GM04504 (cell line): Measurements from ENCODE around the gene COPS6.

Experiments
- DNase-seq: peaks from one replicate; pipeline ENCODE4 v3.0.0-alpha.2; 2012; ENCODE audit warnings: low read depth

The COPS6 gene

DNA sequence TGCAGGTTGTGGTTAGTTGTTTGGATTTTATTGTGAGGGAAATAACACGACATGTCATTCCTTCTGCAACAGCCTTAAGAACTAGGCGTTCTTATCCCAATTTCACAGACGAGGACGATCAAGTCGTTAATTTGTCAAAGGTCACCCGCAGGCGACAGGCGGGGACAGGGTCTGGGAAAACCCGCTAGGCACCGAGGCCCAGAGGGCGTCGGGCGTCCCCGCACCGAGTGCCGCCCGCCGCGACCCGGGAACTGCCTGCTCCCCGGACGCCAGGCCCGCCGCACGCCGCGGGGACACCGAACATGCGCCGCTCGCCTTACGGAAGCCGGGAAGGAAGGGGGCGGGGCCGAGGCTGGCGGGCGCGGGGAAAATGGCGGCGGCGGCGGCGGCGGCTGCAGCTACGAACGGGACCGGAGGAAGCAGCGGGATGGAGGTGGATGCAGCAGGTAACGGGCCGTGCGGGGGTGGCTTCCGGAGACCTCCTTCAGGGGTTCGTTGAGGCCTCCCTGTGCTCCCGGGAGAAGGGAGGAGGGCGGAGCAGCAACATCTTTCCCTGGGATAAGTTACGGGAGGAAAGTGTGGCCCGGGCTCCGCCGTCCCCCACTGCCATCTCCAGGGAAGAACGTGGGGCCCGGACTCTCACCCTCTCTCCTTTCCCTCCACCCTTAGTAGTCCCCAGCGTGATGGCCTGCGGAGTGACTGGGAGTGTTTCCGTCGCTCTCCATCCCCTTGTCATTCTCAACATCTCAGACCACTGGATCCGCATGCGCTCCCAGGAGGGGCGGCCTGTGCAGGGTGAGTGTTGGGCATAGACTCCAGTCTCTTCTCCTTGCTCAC lies at the start of gene COPS6:
Gene COPS6 (plus strand): TSS at position 349 of the 837 bp plus-strand sequence. CDS start 22 bp downstream, at position 371.
- peak; percentile 55 for DNase-seq

DNA sequence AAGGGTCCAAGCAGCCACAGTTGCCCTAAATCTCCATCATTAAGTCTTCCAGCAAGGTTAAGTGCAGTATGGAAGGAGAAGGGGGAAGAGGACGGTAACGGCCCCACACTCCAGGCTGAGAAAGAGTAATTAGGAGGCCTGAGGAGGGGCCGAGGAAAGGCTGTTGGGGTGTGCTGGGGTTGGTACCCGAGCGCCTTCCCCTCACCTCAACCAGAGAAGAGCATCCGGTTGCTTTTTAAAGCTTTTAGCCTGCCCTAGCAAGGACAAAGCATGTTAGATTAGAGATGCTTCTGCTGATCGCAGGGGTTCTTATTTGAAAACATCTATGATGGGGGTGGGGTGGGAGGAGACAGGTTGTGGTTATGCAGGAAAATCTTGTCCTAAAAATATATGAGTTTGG lies 48.2 kb upstream of the COPS6 start:
- DNase-seq, result no peak

DNA sequence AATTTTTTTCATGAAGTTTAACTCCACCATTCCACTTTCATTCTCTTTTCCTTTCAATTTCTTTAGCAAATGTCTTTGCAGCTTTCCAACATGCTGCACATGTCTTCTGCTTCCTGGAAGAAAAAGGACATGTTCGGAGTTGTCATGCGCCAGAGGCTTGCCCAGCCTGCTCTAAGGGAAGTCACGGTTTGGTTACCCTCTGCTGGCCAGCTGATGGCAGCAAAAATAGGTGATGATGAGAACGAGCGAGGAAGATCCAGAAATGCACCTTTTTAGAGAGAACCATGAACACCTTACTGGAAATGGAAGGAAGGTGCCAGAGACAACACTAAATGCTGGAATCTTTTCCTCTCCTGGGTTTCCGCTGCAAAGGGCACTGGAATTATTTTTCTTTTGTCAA lies 44.1 kb upstream of the COPS6 start:
- DNase-seq, result no peak

DNA sequence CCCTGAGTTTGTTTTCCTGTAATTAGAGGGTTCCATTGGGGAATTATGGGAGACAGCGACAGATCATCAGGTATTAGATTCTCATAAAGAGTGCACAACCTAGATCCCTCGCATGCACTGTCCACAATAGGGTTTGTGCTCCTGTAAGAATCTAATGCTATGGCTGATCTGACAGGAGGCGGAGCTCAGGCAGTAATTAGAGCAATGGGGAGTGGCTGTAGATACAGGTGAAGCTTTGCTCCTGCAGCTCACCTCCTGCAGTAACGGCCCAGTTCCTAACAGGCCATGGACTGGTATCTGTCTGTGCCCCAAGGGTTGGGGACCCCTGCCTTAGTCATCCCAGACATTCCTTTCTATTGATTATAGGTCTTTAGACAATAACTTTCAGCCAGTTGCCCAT lies 40.1 kb upstream of the COPS6 start:
- no peak for DNase-seq

DNA sequence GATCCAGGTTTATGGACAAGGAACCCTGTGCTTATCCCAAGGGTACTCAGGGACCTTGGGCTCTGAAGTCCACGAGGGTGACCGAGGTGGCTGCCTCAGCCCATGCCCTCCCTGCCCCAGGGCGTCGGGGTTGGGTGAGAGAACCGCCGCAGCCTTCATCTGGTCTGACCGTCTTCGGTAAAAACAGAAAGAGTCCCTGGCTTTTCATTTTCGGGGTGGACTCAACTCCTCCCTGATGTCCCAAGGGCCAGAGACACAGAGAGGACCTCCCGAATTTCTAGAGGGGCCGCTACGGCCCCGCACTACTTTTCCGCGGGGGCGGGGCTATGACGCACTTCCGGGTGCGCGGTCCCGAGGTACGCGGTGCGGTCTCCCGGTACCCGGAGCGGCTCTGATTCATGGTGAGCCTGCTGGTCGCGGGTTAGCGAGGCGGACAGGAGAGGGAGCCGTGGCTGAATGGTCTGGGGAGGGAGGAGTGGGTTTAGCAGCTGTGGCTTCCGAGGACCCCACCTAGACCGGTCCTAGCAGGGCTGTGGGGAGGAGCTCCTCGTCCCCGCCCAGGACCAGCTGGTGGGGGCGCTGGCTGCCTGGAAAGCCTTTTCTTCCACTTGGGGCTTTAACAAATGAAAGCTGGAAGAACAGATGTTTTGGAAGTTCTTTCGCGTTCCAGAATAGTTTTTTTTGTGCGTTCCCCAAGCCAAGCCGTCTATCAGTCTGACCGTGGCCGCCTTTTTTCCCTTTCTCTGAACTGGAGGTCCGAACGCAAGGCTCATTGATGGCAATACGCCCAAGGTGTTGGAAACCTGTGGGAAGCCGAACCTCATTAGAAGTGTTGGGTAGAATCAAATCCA lies 39.1 kb upstream of the COPS6 start, which contains the start of gene ZSCAN21:
Gene ZSCAN21 (plus strand): TSS at position 334 of the 851 bp plus-strand sequence. CDS start 7,233 bp downstream, outside the sequence.
- peak; percentile 51 for DNase-seq

DNA sequence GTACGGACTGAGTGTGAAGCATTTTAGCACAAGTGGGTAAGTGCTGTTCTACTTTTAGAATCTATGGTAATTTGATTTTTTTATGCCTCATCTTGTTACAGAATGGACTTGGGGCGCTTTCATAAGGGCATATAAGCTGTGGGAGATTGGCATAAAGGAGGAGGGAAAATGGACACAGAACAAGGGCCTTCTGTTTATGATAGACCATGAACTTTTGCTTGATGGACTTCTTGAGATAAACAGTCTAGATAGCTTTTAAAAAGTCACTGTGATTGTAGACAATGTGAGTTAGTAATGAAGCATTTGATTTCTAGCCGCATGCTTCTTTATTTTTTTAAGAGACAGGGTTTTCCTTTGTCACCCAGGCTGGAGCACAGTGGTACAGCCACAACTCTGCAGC lies 37.2 kb upstream of the COPS6 start:
- no peak for DNase-seq

DNA sequence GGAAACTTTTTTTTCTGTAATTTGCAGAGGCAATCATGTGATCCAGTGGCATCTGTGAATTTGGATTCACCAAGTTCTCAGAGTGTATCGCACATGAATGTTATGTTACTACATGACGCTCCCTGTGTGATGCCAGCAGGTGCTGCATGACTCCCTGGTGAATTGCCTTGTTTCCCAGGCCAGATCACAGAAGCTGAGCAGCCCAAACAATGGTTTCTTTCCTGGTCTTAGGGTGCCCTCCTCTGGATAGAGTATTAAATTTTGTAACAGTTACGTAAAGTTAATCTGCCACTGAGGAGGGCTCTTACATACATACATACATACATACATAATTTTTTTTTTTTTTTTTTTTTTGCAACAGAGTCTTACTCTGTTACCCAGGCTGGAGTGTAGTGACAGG lies 35.6 kb upstream of the COPS6 start:
- DNase-seq, result no peak

DNA sequence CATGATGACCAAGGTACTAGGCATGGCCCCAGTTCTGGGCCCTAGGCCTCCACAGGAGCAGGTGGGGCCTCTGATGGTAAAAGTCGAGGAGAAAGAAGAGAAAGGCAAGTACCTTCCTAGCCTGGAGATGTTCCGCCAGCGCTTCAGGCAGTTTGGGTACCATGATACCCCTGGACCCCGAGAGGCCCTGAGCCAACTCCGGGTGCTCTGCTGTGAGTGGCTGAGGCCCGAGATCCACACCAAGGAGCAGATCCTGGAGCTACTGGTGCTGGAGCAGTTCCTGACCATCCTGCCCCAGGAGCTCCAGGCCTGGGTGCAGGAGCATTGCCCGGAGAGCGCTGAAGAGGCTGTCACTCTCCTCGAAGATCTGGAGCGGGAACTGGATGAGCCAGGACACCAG lies 31.8 kb upstream of the COPS6 start:
- no peak for DNase-seq

DNA sequence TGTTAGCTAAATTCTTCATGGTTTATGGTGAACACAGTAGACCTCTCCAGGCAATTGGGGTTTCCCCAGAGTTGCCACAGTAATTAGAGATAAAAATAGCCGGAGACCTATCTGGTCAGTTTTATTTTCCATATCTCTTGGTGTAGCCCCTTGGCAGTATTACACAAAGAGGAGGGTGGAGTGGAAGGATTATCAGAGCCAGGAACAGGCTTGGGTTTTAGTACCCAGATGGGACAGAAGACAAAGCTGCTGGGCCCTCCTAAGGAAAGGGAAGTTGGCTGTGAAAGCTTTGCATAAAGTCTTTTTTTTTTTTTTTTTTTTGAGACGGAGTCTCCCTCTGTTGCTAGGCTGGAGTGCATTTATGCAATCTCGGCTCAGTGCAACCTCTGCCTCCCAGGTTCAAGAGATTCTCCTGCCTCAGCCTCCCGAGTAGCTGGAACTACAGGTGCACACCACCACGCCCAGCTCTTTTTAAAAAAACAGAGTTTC lies 29.5 kb upstream of the COPS6 start:
- DNase-seq, result no peak

DNA sequence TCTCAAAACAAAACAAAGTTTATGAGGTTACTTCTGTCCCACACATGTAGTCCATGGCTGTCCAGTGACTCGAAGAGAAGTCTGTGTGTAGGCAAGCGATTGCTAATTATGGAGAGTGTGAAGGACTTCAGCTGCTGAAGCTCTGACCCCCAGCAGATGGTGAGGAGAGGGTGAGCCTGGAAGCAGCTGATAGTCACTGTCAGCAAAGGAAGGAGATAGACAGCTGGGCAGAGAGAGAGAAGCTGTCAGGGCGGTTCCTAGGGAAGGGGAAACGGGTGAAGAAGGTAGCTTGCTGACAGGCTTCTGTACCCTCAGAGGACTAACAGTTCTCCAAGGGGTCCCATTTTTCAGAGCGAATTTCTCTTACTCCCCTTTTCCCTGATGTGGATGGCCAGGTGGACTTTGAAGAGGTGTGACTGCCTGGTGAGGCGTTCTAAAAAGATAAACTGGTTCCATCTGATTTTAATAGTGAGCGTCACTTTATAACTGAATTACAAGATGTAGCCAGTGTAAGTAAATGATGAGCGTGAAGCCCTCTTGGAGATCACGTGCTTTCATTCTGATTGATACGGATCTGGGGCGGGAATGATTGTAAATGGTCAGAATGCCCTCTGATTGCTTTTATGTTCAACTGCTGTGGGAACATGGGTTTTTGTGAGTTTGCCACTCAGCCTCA lies 27.1 kb upstream of the COPS6 start:
- no peak for DNase-seq

DNA sequence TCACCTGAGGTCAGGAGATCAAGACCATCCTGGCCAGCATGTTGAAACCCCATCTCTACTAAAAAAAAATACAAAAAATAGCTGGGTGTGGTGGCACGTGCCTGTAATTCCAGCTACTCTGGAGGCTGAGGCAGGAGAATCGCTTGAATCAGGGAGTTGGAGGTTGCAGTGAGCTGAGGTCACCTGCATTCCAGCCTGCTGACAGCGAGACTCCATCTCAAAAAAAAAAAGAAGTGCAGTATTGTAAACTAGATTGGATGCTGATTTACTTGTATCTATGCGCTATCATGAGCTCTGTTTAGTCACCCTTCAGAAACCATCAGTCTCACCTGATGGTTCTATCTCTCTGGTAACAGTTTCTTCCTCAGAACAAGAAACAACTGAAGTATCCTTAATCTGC lies 25.4 kb upstream of the COPS6 start:
- DNase-seq, result no peak

DNA sequence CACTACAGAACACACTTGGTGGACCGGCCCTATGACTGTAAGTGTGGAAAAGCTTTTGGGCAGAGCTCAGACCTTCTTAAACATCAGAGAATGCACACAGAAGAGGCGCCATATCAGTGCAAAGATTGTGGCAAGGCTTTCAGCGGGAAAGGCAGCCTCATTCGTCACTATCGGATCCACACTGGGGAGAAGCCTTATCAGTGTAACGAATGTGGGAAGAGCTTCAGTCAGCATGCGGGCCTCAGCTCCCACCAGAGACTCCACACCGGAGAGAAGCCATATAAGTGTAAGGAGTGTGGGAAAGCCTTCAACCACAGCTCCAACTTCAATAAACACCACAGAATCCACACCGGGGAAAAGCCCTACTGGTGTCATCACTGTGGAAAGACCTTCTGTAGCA lies 24.6 kb upstream of the COPS6 start:
- DNase-seq, result no peak

DNA sequence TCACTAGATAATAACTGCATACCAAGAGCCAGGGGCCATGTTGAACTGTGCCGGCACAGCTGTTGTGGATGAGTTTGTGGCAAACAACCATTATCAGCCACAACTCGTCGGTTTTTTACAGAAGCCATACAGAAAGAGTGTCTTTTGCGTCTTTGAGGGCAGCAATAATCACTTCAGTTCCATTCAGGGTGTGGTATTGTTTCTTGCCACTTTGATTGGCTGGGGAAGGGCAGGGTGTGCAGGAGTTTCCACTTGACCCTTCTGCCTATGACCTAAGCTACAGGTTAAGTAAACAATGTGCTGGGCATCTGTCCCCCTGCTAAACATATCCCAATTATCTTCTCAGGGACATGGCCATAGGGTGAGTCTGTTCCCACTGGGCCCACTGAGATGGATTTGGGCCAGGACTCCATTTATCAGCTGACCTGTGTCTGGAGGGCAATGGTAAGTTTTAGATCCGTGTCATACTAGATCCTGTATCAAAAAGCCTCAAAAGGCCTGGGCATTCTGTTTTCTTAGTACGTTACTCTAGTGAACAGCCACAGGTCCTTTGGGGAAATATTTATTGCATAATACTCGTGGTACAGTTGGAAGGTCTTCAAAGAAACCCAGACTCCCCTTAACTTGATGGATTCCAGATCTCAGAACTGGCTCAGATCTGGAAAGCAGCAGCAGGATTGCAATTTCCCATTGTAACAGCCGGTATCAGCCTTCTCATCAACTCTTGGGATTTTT lies 23.1 kb upstream of the COPS6 start:
- DNase-seq, result peak; percentile 72

DNA sequence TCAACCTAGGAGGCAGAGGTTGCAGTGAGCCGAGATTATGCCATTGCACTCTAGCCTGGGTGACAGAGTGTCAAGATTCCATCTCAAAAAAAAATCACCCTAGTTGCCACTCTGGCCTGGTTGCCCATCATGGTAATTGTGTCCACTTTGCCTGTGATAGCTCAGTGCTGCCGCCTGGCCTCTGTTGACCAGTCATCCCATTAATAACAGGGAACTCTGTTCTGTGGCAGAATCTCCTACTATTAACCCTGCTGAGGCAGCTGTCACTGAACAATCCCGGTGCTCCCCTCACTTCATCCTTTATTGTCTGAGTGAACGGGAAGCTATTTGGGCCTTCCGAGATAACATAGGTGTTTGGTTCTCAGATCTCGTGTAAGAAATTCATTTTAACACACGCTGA lies 21.8 kb upstream of the COPS6 start:
- no peak for DNase-seq

DNA sequence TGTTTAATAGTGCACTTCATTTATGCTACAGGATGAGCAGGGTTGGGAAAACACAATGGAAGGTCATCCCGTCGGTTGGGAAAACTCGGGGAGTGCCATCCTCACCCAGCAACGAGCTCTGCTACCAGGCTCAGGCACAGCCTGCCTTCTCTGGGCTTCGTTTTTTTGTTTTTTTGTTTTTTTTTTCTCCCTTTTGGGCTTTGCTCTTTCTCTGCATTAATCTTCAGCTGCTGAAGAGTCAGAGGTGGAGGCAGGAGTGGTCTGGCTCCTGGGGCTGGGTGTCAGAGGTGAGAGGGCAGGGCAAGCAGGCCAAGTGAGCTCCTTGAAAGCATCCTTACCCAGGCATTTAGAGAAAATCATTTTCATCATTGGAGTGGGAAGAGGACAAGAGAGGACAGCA lies 18.8 kb upstream of the COPS6 start:
- no peak for DNase-seq

DNA sequence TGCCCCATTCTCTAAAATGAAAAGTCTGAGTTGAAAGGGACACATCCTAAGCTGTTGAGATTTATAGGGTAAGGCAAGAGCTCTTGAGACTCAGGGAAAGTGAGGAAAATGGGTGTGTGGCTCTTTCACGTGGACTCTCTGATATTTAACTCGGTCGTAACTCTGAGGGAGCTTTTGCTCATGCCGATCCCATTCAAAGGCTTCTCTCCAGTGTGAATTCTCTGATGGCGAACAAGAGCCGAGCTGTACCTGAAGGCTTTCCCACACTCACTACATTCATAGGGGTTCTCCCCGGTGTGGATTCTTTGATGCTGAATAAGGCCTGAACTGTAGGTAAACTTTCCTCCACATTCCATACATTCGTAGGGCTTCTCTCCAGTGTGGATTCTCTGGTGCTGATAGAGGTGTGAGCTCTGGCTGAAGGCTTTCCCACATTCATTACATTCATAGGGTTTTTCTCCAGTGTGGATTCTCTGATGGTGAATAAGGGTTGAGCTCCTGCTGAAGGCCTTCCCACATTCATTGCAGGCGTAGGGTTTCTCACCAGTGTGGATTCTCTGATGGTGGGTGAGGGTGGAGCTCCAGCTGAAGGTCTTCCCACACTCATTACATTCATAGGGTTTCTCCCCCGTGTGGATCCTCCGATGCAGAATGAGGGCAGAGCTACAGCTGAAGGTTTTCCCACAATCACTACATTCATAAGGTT lies 17.6 kb upstream of the COPS6 start:
- DNase-seq, result no peak

DNA sequence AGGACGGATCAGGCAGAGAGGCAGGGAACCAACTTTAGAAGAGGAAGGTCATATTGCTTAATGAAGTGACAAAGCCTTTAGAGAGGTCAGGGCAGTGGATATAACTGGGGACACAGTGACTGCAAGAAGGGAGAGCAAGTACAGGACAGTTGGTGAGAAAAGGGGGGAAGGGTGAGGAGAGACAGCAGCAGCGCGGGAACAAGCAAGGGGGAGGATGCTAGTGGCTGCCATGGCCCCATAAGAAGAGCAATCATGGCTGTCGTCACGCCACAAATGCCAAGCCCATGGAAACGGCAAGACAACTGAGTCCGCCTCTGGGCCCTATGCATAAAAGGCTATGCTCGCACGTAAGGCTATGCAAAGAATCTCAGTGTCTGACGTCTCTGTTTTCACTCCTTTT lies 16.3 kb upstream of the COPS6 start:
- no peak for DNase-seq

DNA sequence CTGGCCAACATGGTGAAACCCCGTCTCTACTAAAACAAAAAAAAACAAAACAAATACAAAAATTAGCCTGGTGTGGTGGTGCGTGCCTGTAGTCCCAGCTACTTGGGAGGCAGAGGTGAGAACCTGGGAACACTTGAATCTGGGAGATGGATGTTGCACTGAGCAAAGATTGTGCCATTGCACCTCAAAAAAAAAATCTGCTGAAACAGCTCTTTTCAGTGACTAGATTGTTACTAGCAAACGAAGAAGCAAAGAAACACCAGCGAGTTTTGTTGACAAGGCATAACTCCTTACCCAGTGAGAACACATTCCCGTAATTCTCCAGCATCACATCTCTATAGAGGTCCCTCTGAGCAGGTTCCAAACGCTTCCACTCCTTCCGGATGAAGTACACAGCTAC lies 13.9 kb upstream of the COPS6 start:
- no peak for DNase-seq

DNA sequence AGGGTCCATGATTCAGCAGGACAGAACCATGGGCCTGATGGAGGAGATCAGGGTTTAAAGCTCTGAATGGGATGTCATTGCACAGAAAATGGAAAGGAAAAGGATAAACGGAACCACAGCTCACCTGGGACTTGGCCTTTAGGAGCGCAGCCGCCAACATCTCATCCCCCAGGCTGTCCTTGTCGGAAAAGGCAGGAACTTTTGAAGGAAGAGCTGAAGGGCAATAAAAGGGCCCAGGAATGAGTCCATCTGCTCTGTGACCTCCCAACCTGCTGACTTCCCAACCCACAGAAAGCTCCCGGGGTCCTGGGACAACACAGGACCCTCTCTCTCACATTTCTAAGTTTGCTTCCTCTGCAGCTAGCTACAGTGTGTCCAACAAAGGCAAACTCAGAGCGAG lies 13.4 kb upstream of the COPS6 start:
- DNase-seq, result no peak

DNA sequence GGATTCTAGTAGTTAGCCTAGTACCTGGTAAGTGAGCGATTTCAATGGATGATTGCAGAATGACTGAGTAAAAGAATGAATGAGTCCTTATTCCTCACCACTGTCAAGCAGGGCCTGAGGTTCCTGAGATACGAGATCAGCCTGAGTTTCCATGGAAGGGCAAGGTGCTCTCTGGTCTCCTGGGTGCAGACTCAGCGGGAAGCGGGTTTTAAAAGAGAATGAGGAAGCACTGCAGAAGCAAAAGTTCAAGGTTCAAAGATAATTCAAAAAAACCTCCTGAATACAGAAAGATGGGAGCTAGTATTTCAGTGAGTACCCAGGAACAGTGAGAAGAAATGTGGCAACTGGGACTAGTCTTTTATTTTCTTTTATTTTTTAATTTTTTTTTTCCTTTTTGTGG lies 11.6 kb upstream of the COPS6 start:
- no peak for DNase-seq

DNA sequence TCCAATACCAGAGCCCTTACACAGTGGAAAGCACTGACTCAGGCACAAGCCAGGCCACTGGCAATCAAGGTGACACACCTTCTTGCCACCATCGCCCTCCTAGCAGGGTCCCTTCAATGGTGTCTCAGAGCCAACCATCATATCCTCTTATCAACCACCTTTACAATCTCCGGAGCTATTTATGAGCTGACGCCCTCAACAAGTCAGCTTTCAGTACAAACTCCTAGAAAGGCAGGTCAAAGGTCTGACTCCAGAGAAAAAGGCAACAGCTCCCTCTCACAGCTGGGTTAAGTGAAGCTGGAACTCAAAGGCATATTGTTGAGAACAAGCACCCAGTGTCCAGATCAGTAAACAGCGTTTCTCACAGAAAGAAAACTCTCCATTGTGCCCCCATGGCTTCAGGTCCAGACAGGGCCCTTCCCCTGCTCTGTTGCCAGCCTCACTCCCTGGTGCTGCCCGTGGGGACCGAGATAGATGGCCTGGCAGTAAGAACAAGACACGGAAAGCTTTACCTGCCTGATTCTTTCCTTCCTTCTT lies 9.7 kb upstream of the COPS6 start:
- no peak for DNase-seq
